Erythroblast (primary cell): ENCODE data around the gene SLC17A3.

Experiments
- GATA1 ChIP-seq: IDR thresholded peaks from 2 replicates; pipeline ENCODE4 v1.6.1; 2011; ENCODE audit warnings: low read depth, mild to moderate bottlenecking, control low read depth, low read length, moderate library complexity
- POLR2A ChIP-seq: IDR thresholded peaks from 2 replicates; pipeline ENCODE4 v1.6.1; 2011; ENCODE audit warnings: mild to moderate bottlenecking, low read length

DNA sequence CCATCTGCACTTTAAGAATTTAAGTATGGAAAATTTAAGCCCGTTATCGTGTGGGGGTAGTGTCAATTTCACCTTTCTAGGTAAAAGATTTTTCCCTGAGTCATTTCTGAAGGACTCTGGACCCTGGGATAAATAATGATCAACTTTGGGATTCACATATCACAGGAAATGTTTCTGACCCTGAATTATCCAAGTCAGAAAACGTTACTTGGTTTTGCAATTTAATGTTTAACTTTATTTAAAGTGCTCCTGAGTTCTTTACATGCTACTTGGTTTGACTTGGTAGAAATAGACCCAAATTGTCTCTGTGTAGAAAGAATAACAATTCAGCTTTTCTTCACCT lies 1.5 kb upstream of the SLC17A3 start:
- no peak for TF ChIP-seq POLR2A
- no peak for TF ChIP-seq GATA1
